Mucosa of stomach (tissue), 1 donor: ENCODE measurements around the gene ZSCAN21.

Source experiments
- H3K27me3 ChIP-seq: one replicate; pipeline ENCODE4 v1.7.0; 2013; ENCODE audit warnings: mild to moderate bottlenecking, low read length; ENCODE audit not compliant: control insufficient read depth, insufficient read depth
- H3K36me3 ChIP-seq: one replicate; pipeline ENCODE4 v1.7.0; 2013; ENCODE audit warnings: low read length; ENCODE audit not compliant: control insufficient read depth, insufficient read depth
- H3K4me1 ChIP-seq: one replicate; pipeline ENCODE4 v1.7.0; 2013; ENCODE audit warnings: mild to moderate bottlenecking, low read length; ENCODE audit not compliant: control insufficient read depth, insufficient read depth
- H3K4me3 ChIP-seq: one replicate; pipeline ENCODE4 v1.7.0; 2013; ENCODE audit warnings: low read length
- H3K9ac ChIP-seq: one replicate; pipeline ENCODE4 v1.7.0; 2013; ENCODE audit warnings: mild to moderate bottlenecking, low read length, moderate library complexity
- H3K9me3 ChIP-seq: one replicate; pipeline ENCODE4 v1.7.0; 2013; ENCODE audit warnings: mild to moderate bottlenecking, low read length, moderate library complexity; ENCODE audit not compliant: control insufficient read depth
- donor health status: Pancreatic carcinoma.

Gene ZSCAN21

DNA sequence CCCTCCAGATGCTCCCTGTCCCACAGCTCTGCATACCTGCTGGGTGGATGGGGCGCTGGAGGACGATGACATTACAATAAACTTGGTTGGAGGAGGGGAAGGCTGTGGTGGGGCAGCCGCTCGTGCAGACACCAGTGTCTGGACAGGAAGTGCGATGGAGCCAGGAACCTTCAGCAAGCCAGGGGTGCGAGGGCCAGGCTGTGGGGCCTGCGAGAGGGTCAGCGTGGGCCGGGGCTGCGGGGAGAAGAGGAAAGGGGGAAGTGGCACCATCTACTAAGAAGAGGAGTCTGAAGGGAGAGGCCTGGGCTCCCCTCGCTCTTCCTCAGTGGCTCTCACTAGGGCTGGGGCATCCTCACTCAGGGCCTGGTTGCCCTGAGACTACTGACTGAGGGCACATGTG is 58.3 kb downstream of the ZSCAN21 start:
- Histone ChIP-seq H3K9me3 (no peaks in the 10 kb centered on the region), H3K4me3 (no peak overlapping the region), H3K4me1 (peaks cover 1% of the 10 kb centered on the region), H3K36me3 (peaks cover 5% of the 10 kb centered on the region), H3K27me3 (no peaks in the 10 kb centered on the region), H3K9ac (no peak overlapping the region)

DNA sequence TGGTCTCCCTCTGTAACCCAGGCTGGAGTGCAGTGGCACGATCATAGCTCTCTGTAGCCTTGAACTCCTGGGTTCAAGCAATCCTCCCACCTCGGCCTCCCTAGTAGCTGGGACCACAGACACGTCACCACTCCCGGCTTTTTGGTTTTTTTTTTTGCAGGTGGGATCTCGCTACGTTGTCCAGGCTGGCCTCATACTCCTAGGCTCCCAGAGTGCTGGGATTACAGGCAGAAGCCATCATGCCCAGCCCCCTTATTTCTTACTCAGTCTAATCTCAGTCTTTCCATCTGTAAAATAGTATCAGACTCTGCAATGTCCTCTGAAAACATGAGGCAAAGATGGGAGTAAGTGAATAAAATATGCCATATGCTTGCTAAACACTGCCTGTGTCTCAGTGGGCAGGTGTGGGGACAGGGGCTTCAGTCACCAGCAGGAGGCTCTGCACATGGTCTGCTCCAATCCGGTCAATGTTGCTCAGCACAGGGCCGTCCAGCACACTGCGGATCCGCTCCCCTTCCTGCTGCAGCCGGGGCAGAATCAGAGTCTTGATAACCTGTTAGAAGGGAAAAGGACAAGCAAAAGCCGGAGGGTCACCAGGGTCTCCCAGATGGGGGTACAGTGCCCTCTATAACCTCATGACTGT is 60.1 kb downstream of the ZSCAN21 start:
- H3K9me3 ChIP-seq: no peaks in the 10 kb centered on the region
- H3K27me3 ChIP-seq: no peaks in the 10 kb centered on the region
- H3K4me1 ChIP-seq: no peaks in the 10 kb centered on the region
- H3K36me3 ChIP-seq: peaks cover 5% of the 10 kb centered on the region
- no peak overlapping the region for H3K9ac ChIP-seq
- no peak overlapping the region for H3K4me3 ChIP-seq

DNA sequence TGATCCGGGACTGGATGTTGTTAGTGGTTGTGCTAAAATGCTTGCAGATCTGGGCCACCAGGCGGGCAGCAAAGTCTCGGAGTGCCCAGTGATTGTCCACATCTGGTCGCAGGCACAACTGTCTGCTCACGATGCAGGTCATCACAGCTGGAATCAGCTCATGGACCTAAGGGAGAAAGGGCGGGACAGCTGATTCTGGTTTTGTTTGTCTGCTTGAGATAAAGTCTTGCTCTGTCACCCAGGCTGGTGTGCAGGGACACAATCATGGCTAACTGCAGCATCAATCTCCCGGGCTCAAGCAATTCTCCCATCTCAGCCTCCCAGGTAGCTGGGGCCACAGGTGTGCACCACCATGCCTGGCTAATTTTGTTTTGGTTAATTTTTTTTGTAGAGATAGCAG is 61.6 kb downstream of the ZSCAN21 start:
- Histone ChIP-seq H3K4me3 (no peak overlapping the region), H3K4me1 (no peaks in the 10 kb centered on the region), H3K36me3 (peaks cover 5% of the 10 kb centered on the region), H3K27me3 (no peaks in the 10 kb centered on the region), H3K9ac (no peak overlapping the region), H3K9me3 (no peaks in the 10 kb centered on the region)

DNA sequence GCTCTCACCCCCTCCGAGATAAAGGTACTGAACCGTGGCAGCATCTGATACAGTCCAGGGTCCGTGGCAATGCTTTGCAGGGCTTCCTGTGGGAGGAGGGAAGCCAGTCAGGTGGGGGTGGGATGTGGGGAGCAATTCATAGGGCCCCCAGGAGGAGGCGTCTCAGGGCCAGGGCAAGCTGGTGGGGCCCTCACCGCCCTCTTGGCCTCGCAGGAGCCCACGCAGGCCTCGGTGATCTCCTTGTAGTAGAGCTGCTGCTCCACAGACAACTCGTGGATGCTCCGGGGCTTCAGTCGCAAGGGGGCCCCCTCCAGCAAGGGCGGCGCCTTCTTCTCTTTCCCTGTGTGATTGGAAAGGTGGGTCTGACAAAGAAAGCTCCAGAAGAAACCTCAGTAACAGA is 62.3 kb downstream of the ZSCAN21 start:
- Histone ChIP-seq H3K9me3 (no peaks in the 10 kb centered on the region), H3K4me3 (no peak overlapping the region), H3K27me3 (no peaks in the 10 kb centered on the region), H3K36me3 (peaks cover 2% of the 10 kb centered on the region), H3K4me1 (no peaks in the 10 kb centered on the region), H3K9ac (no peak overlapping the region)
